Activated CD4-positive, alpha-beta T cell treated with anti-CD3 and anti-CD28 coated beads, Interleukin-2, amount 50 U/mL, for 48 hours (primary cell): ENCODE measurements around the gene CADM1.

ENCODE experiments used
- DNase-seq, 2 experiments: peaks; one replicate each; pipeline ENCODE4 v3.0.0-alpha.2; 2020

CADM1 gene

DNA sequence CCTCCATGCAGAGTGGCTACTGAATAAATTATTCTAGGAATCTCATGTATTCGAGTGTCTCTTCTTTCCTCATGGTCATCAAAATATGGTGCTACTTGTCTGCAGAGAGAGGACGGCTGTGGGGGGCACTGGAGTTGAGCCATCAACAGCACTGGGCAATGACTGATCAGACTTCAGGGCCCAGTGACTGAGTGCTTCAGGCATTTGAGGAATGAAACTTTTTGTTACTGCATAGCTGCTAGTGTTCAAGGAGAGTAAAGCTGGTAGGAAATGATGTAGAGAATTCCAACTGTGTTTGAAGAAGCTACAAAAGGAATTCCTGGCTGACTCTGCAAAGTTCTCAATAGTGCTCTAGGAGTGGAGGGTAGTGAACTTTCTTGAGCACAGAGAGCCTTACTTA, 277.7 kb downstream of the CADM1 start:
- no peak for DNase-seq

DNA sequence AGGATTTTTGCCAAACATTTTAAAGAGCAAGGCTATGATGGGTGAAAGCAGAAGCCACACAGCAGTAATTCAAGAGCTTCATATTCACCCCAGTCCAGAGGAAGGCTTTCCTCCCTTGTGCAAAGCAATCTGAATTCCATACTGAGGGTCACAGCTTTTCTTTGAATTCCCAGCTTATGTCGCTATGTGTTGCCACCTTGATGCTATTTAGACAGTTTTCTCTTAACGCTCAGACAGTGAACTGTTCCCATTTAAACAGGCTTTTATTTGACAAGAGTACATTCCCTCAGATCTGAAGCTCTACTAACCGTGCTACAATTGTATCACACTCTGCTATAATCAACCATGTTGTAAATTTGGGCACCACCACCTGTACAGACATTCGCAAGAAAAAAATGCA, 279.7 kb downstream of the CADM1 start:
- DNase-seq = no peak

GRCh38 chr11:115222863-115223530, 281.2 kb downstream of the CADM1 start:
- DNase-seq = no peak

- peak in 1 of 2 experiments; percentile 15 for DNase-seq
These were observed 281.9 kb downstream of the CADM1 start for GRCh38 chr11:115222218-115222862.

DNA sequence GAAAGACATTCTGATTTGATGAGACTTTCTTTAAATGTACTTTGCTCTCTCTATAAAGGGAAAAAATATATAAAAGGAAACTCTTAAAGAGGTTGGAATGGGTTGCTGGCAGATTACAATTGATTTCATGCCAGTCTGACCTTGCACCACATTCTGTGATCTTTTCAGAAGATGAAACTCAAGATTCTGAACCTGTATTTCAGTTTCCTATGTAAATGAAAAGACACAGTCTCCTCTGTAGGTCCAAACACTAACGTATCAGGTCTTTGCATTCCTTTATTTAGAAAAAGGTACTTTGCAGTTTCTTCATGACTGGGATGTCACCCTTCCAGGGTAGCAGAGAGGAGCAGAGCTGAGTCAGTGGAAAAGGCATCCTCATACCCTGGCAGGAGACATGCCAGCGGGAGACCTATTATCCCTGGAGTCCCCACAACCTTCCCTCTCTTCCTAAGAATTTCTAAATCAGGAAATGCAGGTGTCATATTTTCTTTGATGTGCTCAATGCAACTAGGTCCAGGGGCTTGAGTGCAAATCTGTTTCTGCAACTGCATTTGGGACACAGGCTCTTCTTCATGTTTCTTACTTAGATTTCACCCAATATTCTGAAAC, 282.6 kb downstream of the CADM1 start:
- DNase-seq = no peak

DNA sequence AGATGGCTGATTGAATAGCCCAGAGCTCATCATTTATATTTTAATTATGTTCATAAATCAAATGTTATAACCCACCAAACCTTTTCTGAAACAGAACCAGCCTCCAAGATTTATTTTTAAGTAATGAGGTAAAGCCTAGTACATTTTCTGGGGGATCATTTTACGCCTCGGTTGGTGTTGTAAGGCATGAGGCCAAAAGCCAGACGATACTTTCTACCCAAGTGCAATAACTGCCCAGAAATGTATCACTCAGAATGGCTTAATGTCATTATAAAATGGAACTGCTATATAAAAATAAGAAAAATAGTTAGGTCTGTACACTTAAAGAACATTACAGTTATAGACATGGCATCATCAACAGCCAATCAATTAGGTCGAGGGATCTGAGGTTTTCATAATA, 283.3 kb downstream of the CADM1 start:
- DNase-seq = no peak

DNA sequence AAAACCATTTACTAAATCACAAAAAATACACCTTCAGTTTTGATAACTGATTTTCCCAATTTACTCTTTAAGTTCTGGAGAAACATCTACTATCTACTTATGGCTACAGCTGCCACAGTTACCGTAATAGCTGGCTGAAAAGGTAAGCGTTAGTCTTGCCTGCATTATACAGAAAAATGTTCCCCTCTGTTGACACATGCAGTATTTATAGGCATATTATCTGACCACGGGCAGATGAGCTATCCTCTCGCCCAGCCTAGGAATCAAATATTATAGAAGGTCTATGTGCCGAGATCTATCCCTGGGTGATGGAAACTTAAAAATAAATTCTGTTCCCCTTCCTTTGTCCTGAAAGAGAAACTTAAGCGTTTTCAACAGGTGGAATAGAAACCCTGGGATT, 283.8 kb downstream of the CADM1 start:
- no peak for DNase-seq

GRCh38 chr11:115219376-115219775, 284.8 kb downstream of the CADM1 start:
- DNase-seq = no peak

GRCh38 chr11:115217726-115218311, 286.4 kb downstream of the CADM1 start:
- DNase-seq = no peak

GRCh38 chr11:115215694-115216617, 288.3 kb downstream of the CADM1 start:
- no peak for DNase-seq

DNA sequence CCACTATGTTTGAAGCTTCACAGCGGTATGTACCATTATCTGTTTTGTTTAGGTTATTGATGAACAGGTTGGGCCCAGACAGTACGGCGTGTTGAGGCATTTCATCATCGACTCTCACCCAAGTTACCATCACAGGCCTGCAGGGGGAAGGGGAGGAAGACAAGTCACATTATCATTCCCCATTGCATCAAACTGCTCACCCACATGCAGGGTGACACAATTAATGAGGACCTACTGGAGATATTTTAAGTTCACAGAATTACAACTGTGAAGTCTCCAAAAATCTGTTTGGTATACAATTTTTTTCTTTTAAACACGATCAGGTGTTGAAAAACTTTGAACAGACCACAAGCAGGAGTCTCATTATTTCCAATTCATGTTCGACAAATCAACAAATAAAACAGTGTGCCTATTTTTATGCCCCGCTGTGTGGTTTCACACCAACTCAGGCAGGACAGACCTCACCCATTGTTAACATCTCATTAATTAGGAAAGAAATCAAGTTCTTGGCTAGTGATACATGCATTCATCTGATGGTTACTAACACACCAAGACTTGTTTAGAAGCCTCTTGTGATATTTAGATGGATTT, 289.5 kb downstream of the CADM1 start:
- DNase-seq = no peak

GRCh38 chr11:115213007-115213406, 291.2 kb downstream of the CADM1 start:
- no peak for DNase-seq

DNA sequence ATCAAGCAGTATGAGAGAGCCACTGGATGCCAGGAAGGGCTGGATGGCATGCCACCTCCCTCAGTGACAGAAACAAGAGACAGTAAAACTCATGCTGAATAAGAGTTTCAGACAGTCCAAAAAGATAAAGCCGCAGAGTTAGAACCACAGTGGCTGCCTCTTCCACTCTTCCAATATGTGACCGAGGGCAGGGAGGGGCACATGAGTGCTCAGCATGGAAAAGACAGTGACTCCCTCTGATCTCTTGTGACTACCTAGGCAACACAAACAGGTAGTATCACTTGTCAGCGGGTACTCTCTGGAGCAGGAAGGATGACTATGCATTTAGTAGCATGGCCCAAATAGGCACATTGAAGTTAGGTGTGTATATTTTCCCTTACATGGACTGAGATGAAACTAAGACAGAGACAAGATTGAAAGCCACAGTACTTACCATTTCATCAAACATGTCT, 295.4 kb downstream of the CADM1 start:
- DNase-seq = no peak

DNA sequence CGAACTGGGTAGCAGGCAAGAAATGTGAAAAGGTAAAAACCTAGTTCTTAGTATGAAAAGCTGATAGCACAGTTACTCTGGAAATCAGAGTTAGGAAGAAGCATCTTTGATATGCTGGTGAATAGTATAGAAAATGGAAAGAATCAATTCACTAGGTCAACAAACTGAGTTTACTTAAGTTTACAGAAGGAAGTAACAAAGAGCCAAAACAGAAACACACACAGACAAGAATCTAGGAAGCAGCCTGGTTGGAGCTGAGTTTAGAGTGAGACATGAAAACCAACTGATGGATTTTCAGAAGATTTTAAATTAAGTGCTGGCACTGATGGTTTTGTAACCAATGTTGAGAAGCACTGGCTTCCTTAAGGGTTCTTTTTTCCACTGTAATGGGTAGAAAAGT, 296.3 kb downstream of the CADM1 start:
- no peak for DNase-seq

DNA sequence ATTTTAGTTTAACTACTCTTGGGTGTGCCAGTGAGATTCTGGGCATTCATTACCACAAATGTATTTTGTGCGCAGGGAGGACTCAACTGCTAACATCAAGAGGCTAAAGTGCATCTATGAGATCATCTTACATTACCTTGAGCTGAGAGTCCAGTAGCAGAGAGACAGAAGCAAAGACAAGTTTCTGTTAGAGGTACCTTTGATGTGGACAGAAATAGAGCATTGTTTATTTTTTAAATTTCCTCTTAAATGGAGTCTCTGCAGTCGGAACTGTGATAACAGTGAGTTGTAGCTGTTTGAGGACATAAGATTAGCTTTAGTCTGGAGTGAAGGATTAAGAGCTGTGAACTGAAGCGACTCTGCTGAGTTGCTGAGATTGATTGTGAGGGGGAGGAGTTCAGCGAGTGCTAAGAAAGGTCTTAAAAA, 297.0 kb downstream of the CADM1 start:
- no peak for DNase-seq

- DNase-seq = no peak
These were observed 297.7 kb downstream of the CADM1 start for GRCh38 chr11:115206365-115207022.

- no peak for DNase-seq
These were observed 301.2 kb downstream of the CADM1 start for GRCh38 chr11:115202900-115203552.

DNA sequence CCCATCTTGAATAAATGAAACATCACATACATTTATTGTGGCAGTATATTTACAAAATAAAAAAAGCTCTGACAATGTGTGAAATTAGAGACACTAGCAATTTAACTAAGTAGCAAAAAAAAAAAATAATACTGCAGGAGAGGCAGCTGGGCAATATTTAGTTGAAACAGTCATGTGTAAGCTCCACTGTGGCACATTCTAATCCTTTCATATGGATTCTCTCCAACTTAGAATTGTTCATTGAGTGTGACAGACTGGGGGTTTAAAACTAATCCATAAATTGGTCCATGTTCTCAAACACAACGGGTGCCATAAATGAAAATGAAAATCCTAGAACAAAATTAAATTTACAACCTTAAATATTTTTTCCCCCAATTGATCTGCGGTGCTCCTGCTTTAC, 302.1 kb downstream of the CADM1 start:
- DNase-seq = no peak

DNA sequence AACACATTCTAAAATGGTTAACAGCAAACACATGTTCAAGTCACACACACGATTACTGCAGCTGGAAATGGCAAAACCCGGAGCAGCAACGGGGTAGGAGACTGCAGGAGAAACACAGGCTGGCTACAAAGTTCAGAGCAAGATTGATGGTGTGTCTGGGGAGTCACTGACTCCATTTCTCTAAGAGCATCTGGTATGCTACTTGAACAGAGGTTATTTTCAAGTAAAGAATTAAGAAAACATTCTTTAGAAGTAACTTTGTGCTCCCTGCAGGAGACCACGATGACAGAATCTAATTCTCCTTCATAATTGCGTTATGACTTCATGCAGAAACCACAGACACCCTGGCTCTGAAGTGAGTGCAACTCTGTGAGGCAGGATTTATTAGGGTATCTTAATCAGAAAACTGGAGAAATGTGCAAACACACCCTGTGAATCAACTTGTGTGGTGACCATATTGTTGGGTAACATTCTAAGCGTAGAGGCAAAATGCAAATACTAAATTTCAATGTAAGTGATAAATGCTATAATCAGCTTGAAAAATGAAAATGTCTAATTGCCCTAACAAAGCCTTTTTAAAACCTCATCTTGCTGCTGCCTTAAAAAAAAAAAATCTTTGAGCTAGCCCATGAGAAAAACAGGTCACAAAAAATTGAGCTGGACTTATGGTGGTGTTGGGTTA, 303.0 kb downstream of the CADM1 start:
- DNase-seq = no peak

- no peak for DNase-seq
These were observed 304.6 kb downstream of the CADM1 start for GRCh38 chr11:115199481-115200069.
